GM13976 (cell line): ENCODE measurements around the gene DCUN1D2.
"Not testable (repeated sequence)": the region's sequence is repeated elsewhere in the genome, so short reads cannot be mapped to it uniquely, and the experiment has no call there.

ENCODE experiments used
- DNase-seq: peaks from one replicate; pipeline ENCODE4 v3.0.0; 2012; ENCODE audit warnings: low spot score
- CTCF ChIP-seq: IDR thresholded peaks from 2 replicates; pipeline ENCODE4 v1.5.1; 2012; ENCODE audit warnings: borderline replicate concordance, mild to moderate bottlenecking; ENCODE audit not compliant: insufficient read depth; ENCODE audit errors: extremely low read depth, missing control alignments, control extremely low read depth
- in situ Hi-C: fragments of 300-500 bp; cut with MboI; formaldehyde crosslinking; loops from one replicate; pipeline ENCODE4 v1.12.0; 2022; ENCODE audit warnings: low sequenced_read_pairs, mixed read lengths, inconsistent platforms; ENCODE audit not compliant: unreplicated experiment

Gene DCUN1D2

GRCh38 chr13:113442985-113443362, 47.5 kb downstream of the DCUN1D2 start:
- in situ Hi-C loops = no loop called here
- TF ChIP-seq CTCF = no peak
- no peak for DNase-seq

GRCh38 chr13:113442354-113442984, 48.0 kb downstream of the DCUN1D2 start:
- in situ Hi-C loops = no loop called here

GRCh38 chr13:113441661-113442060, 48.9 kb downstream of the DCUN1D2 start:
- TF ChIP-seq CTCF = no peak
- in situ Hi-C loops = no loop called here
- no peak for DNase-seq

More at GRCh38 chr13:113442354-113442984, 48.0 kb downstream of the DCUN1D2 start:
- TF ChIP-seq CTCF = no peak
- no peak for DNase-seq

GRCh38 chr13:113437408-113438010, 53.0 kb downstream of the DCUN1D2 start:
- no peak for TF ChIP-seq CTCF
- no peak for DNase-seq
- in situ Hi-C loops = no loop called here

GRCh38 chr13:113436866-113437265, 53.6 kb downstream of the DCUN1D2 start:
- in situ Hi-C loops, DNase-seq: not testable (repeated sequence)

- DNase-seq, in situ Hi-C loops: not testable (repeated sequence)
Observed at GRCh38 chr13:113435907-113436306, 54.6 kb downstream of the DCUN1D2 start.

- no peak for DNase-seq
Observed at GRCh38 chr13:113433391-113433916, 57.1 kb downstream of the DCUN1D2 start.

More at GRCh38 chr13:113433391-113433916, 57.1 kb downstream of the DCUN1D2 start:
- in situ Hi-C loops = no loop called here
- TF ChIP-seq CTCF = no peak
